HG03196 (cell line): ENCODE measurements around the gene HEATR1.
"Not testable (repeated sequence)": the region's sequence is repeated elsewhere in the genome, so short reads cannot be mapped to it uniquely, and the experiment has no call there.

ENCODE experiments used
- ATAC-seq: cut with Tn5 transposase; IDR thresholded peaks from one replicate; pipeline ENCODE4 v1.9.1; 2021; ENCODE audit not compliant: unreplicated experiment

Gene HEATR1

GRCh38 chr1:236509647-236510401 is 94.5 kb downstream of the HEATR1 start:
- ATAC-seq: no peak

- no peak for ATAC-seq
Observed at GRCh38 chr1:236509203-236509602, 95.1 kb downstream of the HEATR1 start.

GRCh38 chr1:236508593-236509027 is 95.7 kb downstream of the HEATR1 start:
- ATAC-seq: no peak

- no peak for ATAC-seq
Observed at GRCh38 chr1:236507022-236507700, 97.2 kb downstream of the HEATR1 start.

- ATAC-seq: not testable (repeated sequence)
Observed at GRCh38 chr1:236504338-236504737, 100.0 kb downstream of the HEATR1 start.

- ATAC-seq: no peak
Observed at GRCh38 chr1:236502972-236503639, 101.2 kb downstream of the HEATR1 start.

GRCh38 chr1:236502579-236502971 is 101.7 kb downstream of the HEATR1 start:
- no peak for ATAC-seq

- no peak for ATAC-seq
Observed at GRCh38 chr1:236501093-236501492, 103.2 kb downstream of the HEATR1 start.
